Measurements from ENCODE around the gene SLC9A9.

DNA sequence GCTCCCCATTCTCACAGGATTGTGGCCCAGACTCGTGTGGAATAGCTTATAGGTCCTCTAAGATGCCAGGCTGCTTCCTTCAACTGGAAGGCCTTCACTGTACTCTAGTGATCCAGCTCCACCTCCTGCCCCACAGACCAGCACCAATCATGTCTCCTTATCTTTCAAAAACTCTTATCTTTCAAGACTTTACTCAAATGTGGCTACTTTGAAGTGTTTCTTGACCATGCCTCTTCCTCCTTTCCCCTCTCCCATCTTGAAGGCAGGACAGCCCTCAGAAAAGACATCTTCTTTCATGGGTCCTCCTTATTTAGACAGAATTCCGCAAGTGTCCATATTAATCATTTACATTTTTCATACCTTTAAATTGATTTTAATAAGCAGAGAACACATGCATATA is 586.4 kb downstream of the SLC9A9 start:
- TF ChIP-seq CTCF (IDR thresholded peaks at IDR 0.05) = no peak
- no peak for TF ChIP-seq POLR2A (IDR thresholded peaks at IDR 0.05)

All from right lobe of liver (tissue), 4 donors.